HepG2 (cell line): ENCODE results near the gene UTP4. TPM values are rescaled to one million over a fixed set of nuclear protein-coding genes. Genes with fewer than 3 reads are reported as not detected.

ENCODE experiments used
- ATAC-seq: fragments of 200-7000 bp; cut with Tn5 transposase; 3 replicates; pipeline ENCODE4 v1.9.1; 2020; ENCODE audit warnings: mild to moderate bottlenecking, moderate library complexity
- BruUV-seq: library from RNA; stranded (reverse); fragments of 400-500 nt; replicated peaks from 2 replicates; lab custom pipeline; 2021; lab: Mats Ljungman, UMichigan
- CTCF ChIA-PET: fragments of 300-600 bp; formaldehyde crosslinking; extraction: SDS; loops from one replicate; lab custom pipeline; 2021; ENCODE audit warnings: low total read pairs, inconsistent platforms, low intra/inter-chr PET ratio; lab: Yijun Ruan, JAX
- POLR2A ChIA-PET: fragments of 350-600 bp; sonication (Branson Sonifier 250); formaldehyde crosslinking; loops from one replicate; lab custom pipeline; 2020; ENCODE audit warnings: antibody characterized with exemption, inconsistent platforms; lab: Yijun Ruan, JAX
- DNase-seq: peaks from one replicate; pipeline ENCODE4 v3.0.0-alpha.2; 2015; ENCODE audit warnings: low spot score
- FAIRE-seq: peaks from 3 replicates; lab custom pipeline; 2011; peaks lifted over from hg19 to GRCh38; lab: Jason Lieb, UNC
- H2AFZ ChIP-seq: one replicate; pipeline ENCODE4 v1.6.1; 2011; ENCODE audit warnings: low read length, inconsistent platforms
- H3K27ac ChIP-seq: fragments of 300-600 bp; 3 replicates; pipeline ENCODE4 v1.8.0; 2011; ENCODE audit warnings: mixed run types, mild to moderate bottlenecking, mixed read lengths, low read length, inconsistent platforms; ENCODE audit not compliant: insufficient read depth; ENCODE audit errors: extremely low read length
- H3K27me3 ChIP-seq, 2 experiments: fragments of 200-600 bp in 1 of 2; 2 replicates in 1 of 2; 3 replicates in 1 of 2; pipeline versions ENCODE4 v1.6.0 to v1.8.0; 2011; ENCODE audit warnings: low read length in 2 of 2, mild to moderate bottlenecking in 2 of 2, moderate library complexity in 2 of 2, inconsistent platforms in 1 of 2; ENCODE audit not compliant: insufficient read depth in 2 of 2, control insufficient read depth in 1 of 2
- H3K36me3 ChIP-seq, 2 experiments: fragments of 200-600 bp in 1 of 2; replicated peaks in 1 of 2; 2 replicates in 1 of 2; 3 replicates in 1 of 2; pipeline versions ENCODE4 v1.5.1 to v1.8.0; 2011; ENCODE audit warnings: low read length in 2 of 2, inconsistent platforms in 1 of 2; ENCODE audit not compliant: insufficient read depth in 2 of 2, control insufficient read depth in 1 of 2
- H3K4me1 ChIP-seq: 2 replicates; pipeline ENCODE4 v1.5.1; 2012; ENCODE audit warnings: low read length, inconsistent platforms; ENCODE audit not compliant: insufficient read depth
- H3K4me2 ChIP-seq: 2 replicates; pipeline ENCODE4 v1.6.0; 2011; ENCODE audit warnings: low read depth, low read length, inconsistent platforms
- H3K4me3 ChIP-seq, 3 experiments: fragments of 200-600 bp in 1 of 3; sonication (generic), shearing (Covaris generic) in 1 of 3; replicated peaks in 1 of 3; 2 replicates each; pipeline ENCODE4 v1.5.1; 2011 to 2016; ENCODE audit warnings: low read length in 3 of 3, inconsistent platforms in 2 of 3, low read depth in 2 of 3, mild to moderate bottlenecking in 2 of 3, control low read depth in 1 of 3, mixed read lengths in 1 of 3; ENCODE audit not compliant: insufficient read depth in 1 of 3
- H3K79me2 ChIP-seq: one replicate; pipeline ENCODE4 v1.6.1; 2011; ENCODE audit warnings: low read length, inconsistent platforms; ENCODE audit not compliant: insufficient read depth
- H3K9ac ChIP-seq: 2 replicates; pipeline ENCODE4 v1.6.0; 2011; ENCODE audit warnings: mild to moderate bottlenecking, low read depth, low read length, inconsistent platforms; ENCODE audit not compliant: insufficient read depth
- H3K9me3 ChIP-seq: 2 replicates; pipeline ENCODE4 v1.5.1; 2012; ENCODE audit warnings: mild to moderate bottlenecking, low read length
- H4K20me1 ChIP-seq: 2 replicates; pipeline ENCODE4 v1.6.0; 2011; ENCODE audit warnings: inconsistent platforms, mild to moderate bottlenecking, low read length, moderate library complexity; ENCODE audit not compliant: insufficient read depth
- AGO2 ChIP-seq: fragments of 200-400 bp; formaldehyde crosslinking; optimal IDR thresholded peaks from 2 replicates; pipeline ENCODE3; 2017; ENCODE audit warnings: mild to moderate bottlenecking, low read depth, low read length, moderate library complexity
- CBX2 ChIP-seq, 2 experiments: fragments of 200-600 bp in 1 of 2; sonication (generic); formaldehyde crosslinking in 1 of 2; IDR thresholded peaks; 2 replicates each; pipeline versions ENCODE4 v1.7.0 to v1.8.1; 2018 to 2022; ENCODE audit warnings: low read depth in 2 of 2, low read length in 1 of 2, mild to moderate bottlenecking in 1 of 2, missing genetic modification reagents in 1 of 2
- FOXO1 ChIP-seq: sonication (generic); formaldehyde crosslinking; IDR thresholded peaks from 2 replicates; pipeline ENCODE4 v1.4.0; 2020; ENCODE audit warnings: missing genetic modification reagents
- KDM1A ChIP-seq: IDR thresholded peaks from 2 replicates; pipeline ENCODE4 v1.6.1; 2016; ENCODE audit warnings: missing compliant biosample characterization
- NFKBIZ ChIP-seq: IDR thresholded peaks from 2 replicates; pipeline ENCODE4 v1.6.1; 2018; ENCODE audit warnings: missing genetic modification reagents, missing compliant biosample characterization
- NR2C2 ChIP-seq: sonication (generic); formaldehyde crosslinking; IDR thresholded peaks from 2 replicates; pipeline ENCODE4 v1.4.0; 2020; ENCODE audit warnings: missing genetic modification reagents, mild to moderate bottlenecking, moderate library complexity, borderline replicate concordance
- PCBP2 ChIP-seq: fragments of 200-400 bp; formaldehyde crosslinking; optimal IDR thresholded peaks from 2 replicates; pipeline ENCODE3; 2018; ENCODE audit warnings: low read length, low read depth; ENCODE audit not compliant: poor library complexity, severe bottlenecking
- RBM22 ChIP-seq: fragments of 200-400 bp; formaldehyde crosslinking; optimal IDR thresholded peaks from 2 replicates; pipeline ENCODE3; 2017; ENCODE audit warnings: mild to moderate bottlenecking, low read length, moderate library complexity
- SIX1 ChIP-seq: sonication (generic); formaldehyde crosslinking; IDR thresholded peaks from 2 replicates; pipeline ENCODE4 v1.4.0; 2020; ENCODE audit warnings: missing genetic modification reagents, borderline replicate concordance
- SUZ12 ChIP-seq: fragments of 150-350 bp; IDR thresholded peaks from 2 replicates; pipeline ENCODE4 v1.6.1; 2014; ENCODE audit warnings: low read depth, low read length
- TAF15 ChIP-seq: fragments of 200-400 bp; formaldehyde crosslinking; IDR thresholded peaks from one replicate; pipeline ENCODE4 v1.6.1; 2018; ENCODE audit warnings: mild to moderate bottlenecking, low read depth, low read length; ENCODE audit not compliant: poor library complexity, severe bottlenecking
- TMF1 ChIP-seq: sonication (generic); formaldehyde crosslinking; IDR thresholded peaks from 2 replicates; pipeline ENCODE4 v1.8.1; 2022; ENCODE audit warnings: low read depth, missing genetic modification reagents
- ZNF510 ChIP-seq: sonication (generic); formaldehyde crosslinking; IDR thresholded peaks from 2 replicates; pipeline ENCODE4 v1.4.0; 2020; ENCODE audit warnings: low read depth, mild to moderate bottlenecking, missing genetic modification reagents
- ZNF790 ChIP-seq: sonication (generic); formaldehyde crosslinking; IDR thresholded peaks from 2 replicates; pipeline ENCODE4 v1.8.0; 2022; ENCODE audit warnings: missing genetic modification reagents, mild to moderate bottlenecking, borderline replicate concordance
- WGBS: methylation state at CpG from one replicate; pipeline ENCODE4 v1.1.6; 2017; ENCODE audit warnings: low lambda C conversion rate; 5-methylcytosine and 5-hydroxymethylcytosine counted together
- in situ Hi-C: cut with HindIII; loops from 2 replicates; pipeline ENCODE4 v1.10.0; 2017; ENCODE audit warnings: low pct_unique_long_range_greater_than_20kb; ENCODE audit not compliant: extremely low pct_ligation_motif_present
- intact Hi-C: fragments of 100-400 bp; cut with micrococcal nuclease; formaldehyde crosslinking; loops from one replicate; pipeline ENCODE4 v1.10.0; 2022; ENCODE audit not compliant: unreplicated experiment
- polyA plus RNA-seq, 8 experiments: library from polyadenylated mRNA; depleted of rRNA in 3 of 8; stranded (reverse) in 7 of 8; unstranded in 1 of 8; fragments of >200 nt; fragmentation: Illumina TruSeq in 4 of 8; extraction: Trizol in 4 of 8; gene quantifications; 2 replicates each; pipeline versions ENCODE4 v1.2.1 to v1.2.3, GENCODE V29; 2011 to 2016; ENCODE audit warnings: low read depth in 4 of 8, missing spikeins in 1 of 8, mixed read lengths in 1 of 8; ENCODE audit not compliant: insufficient read depth in 1 of 8
- total RNA-seq, 5 experiments: library from RNA; depleted of rRNA; stranded (reverse); fragments of >200 nt; fragmentation: Illumina TruSeq; extraction: Trizol; gene quantifications; 2 replicates each; pipeline ENCODE4 v1.2.3, GENCODE V29; 2016; ENCODE audit warnings: low read depth in 1 of 5
- TF ChIP-seq, protein P1 (sequence below): IDR thresholded peaks from 2 replicates; pipeline ENCODE4 v1.6.1; 2016; ENCODE audit warnings: missing genetic modification reagents, missing compliant biosample characterization
- TF ChIP-seq, protein P2 (sequence below): sonication (generic); formaldehyde crosslinking; IDR thresholded peaks from 2 replicates; pipeline ENCODE4 v1.4.0; 2020; ENCODE audit warnings: missing genetic modification reagents
- TF ChIP-seq, protein P3 (sequence below): sonication (generic); formaldehyde crosslinking; IDR thresholded peaks from 2 replicates; pipeline ENCODE4 v1.8.0; 2022; ENCODE audit warnings: missing genetic modification reagents, mild to moderate bottlenecking, inconsistent platforms, borderline replicate concordance
- TF ChIP-seq, protein P4 (sequence below): sonication (generic); formaldehyde crosslinking; IDR thresholded peaks from 2 replicates; pipeline ENCODE4 v1.4.0; 2020; ENCODE audit warnings: low read depth, missing genetic modification reagents

The UTP4 gene
- total and polyA plus RNA-seq, 2 of the 13 experiments (the other 11 are each of a cell fraction or from before 2014, with no cell fraction given), result 30.0 to 85.8 TPM

DNA sequence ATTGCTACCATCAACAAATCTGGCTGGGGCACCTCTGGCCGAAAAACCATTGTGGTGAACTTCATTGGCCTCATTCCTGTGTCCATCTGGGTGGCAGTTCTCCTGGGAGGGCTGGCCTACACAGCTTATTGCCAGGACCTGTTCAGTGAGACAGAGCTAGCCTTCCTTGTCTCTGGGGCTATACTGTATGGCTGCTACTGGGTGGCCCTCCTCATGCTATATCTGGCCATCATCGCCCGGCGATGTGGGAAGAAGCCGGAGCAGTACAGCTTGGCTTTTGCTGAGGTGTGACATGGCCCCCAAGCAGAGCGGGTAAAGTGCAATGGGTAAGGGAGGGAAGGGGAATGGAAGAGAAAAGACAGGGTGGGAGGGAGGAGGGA is 17.5 kb upstream of the UTP4 start:
- POLR2A ChIA-PET, result no interaction called here
- Histone ChIP-seq H2AFZ (no peak overlapping the region), H3K4me3 (no peak overlapping the region), H3K9ac (no peak overlapping the region), H4K20me1 (no peaks in the 10 kb centered on the region), H3K4me2 (no peak overlapping the region), H3K27ac (no peak overlapping the region), H3K36me3 (peaks cover 14 to 31% of the 10 kb centered on the region in 2 experiments), H3K27me3 (no peaks in the 10 kb centered on the region), H3K9me3 (no peaks in the 10 kb centered on the region), H3K4me1 (0 out of 2 replicates have a peak, but pooled peaks cover 5% of the 10 kb centered on the region), H3K79me2 (no peaks in the 10 kb centered on the region)
- ATAC-seq (no peak), FAIRE-seq (no peak), DNase-seq (no peak)
- intact Hi-C loops (no loop called here), in situ Hi-C loops (loop anchor here (25.0 kb wide), 1 partner anchor 403 kb away; no protein-coding TSS in a partner anchor)
- no TSS peak for BruUV-seq
- 97% methylated on average over 6 of the region's 6 CpGs for WGBS
- CTCF ChIA-PET, result no interaction called here
- no peak for TF ChIP-seq AGO2
- TF ChIP-seq KDM1A, result no peak
- TF ChIP-seq, protein P1, sequence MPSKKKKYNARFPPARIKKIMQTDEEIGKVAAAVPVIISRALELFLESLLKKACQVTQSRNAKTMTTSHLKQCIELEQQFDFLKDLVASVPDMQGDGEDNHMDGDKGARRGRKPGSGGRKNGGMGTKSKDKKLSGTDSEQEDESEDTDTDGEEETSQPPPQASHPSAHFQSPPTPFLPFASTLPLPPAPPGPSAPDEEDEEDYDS, result no peak
- TF ChIP-seq SUZ12, result no peak
- no peak for TF ChIP-seq CBX2 (IDR thresholded peaks at IDR 0.05; ENCODE audit: low read depth, low read length)
- TF ChIP-seq CBX2 (CRISPR knock-in tag; IDR thresholded peaks at IDR 0.05; ENCODE audit: low read depth), result no peak
- TF ChIP-seq SIX1 (CRISPR knock-in tag), result no peak
- TF ChIP-seq, protein P2, sequence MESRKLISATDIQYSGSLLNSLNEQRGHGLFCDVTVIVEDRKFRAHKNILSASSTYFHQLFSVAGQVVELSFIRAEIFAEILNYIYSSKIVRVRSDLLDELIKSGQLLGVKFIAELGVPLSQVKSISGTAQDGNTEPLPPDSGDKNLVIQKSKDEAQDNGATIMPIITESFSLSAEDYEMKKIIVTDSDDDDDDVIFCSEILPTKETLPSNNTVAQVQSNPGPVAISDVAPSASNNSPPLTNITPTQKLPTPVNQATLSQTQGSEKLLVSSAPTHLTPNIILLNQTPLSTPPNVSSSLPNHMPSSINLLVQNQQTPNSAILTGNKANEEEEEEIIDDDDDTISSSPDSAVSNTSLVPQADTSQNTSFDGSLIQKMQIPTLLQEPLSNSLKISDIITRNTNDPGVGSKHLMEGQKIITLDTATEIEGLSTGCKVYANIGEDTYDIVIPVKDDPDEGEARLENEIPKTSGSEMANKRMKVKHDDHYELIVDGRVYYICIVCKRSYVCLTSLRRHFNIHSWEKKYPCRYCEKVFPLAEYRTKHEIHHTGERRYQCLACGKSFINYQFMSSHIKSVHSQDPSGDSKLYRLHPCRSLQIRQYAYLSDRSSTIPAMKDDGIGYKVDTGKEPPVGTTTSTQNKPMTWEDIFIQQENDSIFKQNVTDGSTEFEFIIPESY (CRISPR knock-in tag), result no peak
- TF ChIP-seq, protein P3, sequence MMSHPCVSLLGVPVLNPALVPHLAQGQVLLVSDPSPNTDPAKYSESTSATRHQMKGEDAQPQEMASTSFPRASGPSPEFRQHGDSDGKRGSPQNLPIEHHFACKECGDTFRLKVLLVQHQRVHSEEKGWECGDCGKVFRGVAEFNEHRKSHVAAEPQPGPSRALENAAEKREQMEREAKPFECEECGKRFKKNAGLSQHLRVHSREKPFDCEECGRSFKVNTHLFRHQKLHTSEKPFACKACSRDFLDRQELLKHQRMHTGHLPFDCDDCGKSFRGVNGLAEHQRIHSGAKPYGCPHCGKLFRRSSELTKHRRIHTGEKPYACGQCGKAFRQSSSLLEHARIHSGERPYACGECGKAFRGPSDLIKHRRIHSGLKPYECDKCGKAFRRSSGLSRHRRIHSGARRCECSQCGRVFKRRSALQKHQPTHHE (CRISPR knock-in tag), result no peak
- TF ChIP-seq PCBP2, result no peak
- no peak for TF ChIP-seq FOXO1 (CRISPR knock-in tag)
- no peak for TF ChIP-seq RBM22
- no peak for TF ChIP-seq TAF15
- TF ChIP-seq NR2C2, result no peak
- TF ChIP-seq, protein P4, sequence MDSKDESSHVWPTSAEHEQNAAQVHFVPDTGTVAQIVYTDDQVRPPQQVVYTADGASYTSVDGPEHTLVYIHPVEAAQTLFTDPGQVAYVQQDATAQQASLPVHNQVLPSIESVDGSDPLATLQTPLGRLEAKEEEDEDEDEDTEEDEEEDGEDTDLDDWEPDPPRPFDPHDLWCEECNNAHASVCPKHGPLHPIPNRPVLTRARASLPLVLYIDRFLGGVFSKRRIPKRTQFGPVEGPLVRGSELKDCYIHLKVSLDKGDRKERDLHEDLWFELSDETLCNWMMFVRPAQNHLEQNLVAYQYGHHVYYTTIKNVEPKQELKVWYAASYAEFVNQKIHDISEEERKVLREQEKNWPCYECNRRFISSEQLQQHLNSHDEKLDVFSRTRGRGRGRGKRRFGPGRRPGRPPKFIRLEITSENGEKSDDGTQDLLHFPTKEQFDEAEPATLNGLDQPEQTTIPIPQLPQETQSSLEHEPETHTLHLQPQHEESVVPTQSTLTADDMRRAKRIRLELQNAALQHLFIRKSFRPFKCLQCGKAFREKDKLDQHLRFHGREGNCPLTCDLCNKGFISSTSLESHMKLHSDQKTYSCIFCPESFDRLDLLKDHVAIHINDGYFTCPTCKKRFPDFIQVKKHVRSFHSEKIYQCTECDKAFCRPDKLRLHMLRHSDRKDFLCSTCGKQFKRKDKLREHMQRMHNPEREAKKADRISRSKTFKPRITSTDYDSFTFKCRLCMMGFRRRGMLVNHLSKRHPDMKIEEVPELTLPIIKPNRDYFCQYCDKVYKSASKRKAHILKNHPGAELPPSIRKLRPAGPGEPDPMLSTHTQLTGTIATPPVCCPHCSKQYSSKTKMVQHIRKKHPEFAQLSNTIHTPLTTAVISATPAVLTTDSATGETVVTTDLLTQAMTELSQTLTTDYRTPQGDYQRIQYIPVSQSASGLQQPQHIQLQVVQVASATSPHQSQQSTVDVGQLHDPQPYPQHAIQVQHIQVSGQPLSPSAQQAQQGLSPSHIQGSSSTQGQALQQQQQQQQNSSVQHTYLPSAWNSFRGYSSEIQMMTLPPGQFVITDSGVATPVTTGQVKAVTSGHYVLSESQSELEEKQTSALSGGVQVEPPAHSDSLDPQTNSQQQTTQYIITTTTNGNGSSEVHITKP (CRISPR knock-in tag), result no peak
- no peak for TF ChIP-seq ZNF510
- TF ChIP-seq TMF1 (CRISPR knock-in tag), result no peak
- no peak for TF ChIP-seq ZNF790 (CRISPR knock-in tag)
- no peak for TF ChIP-seq NFKBIZ (CRISPR knock-in tag)
